Measurements from ENCODE around the gene HNRNPAB.
A peak's percentile ranks its signal among the peaks of the same experiment; 100 is the strongest.
"Not testable (repeated sequence)": the region's sequence is repeated elsewhere in the genome, so short reads cannot be mapped to it uniquely, and the experiment has no call there.

Gene HNRNPAB

GRCh38 chr5:178232124-178232919 lies 28.0 kb downstream of the HNRNPAB start, which contains the start of gene PHYKPL:
Gene PHYKPL, minus strand, starts transcription at chr5:178232802. Its CDS starts 252 bp downstream, at chr5:178232550.
- peak in 1 of 2 experiments; percentile 76 for DNase-seq

- no peak for DNase-seq
Observed at GRCh38 chr5:178232920-178233429, 28.6 kb downstream of the HNRNPAB start.

- no peak for DNase-seq
Observed at GRCh38 chr5:178234121-178234749, 29.9 kb downstream of the HNRNPAB start.

- peak; percentile 33 to 77 for DNase-seq
Observed at GRCh38 chr5:178234750-178235587, 30.6 kb downstream of the HNRNPAB start.

GRCh38 chr5:178235588-178235974 lies 31.2 kb downstream of the HNRNPAB start:
- no peak for DNase-seq

GRCh38 chr5:178236126-178236525 lies 31.8 kb downstream of the HNRNPAB start:
- DNase-seq, result no peak

- DNase-seq, result no peak
Observed at GRCh38 chr5:178236679-178237078, 32.3 kb downstream of the HNRNPAB start.

- DNase-seq, result no peak
Observed at GRCh38 chr5:178237431-178238312, 33.3 kb downstream of the HNRNPAB start.

- no peak for DNase-seq
Observed at GRCh38 chr5:178238313-178238635, 33.9 kb downstream of the HNRNPAB start.

GRCh38 chr5:178238711-178239592 lies 34.6 kb downstream of the HNRNPAB start:
- DNase-seq, result no peak

GRCh38 chr5:178239626-178240301 lies 35.4 kb downstream of the HNRNPAB start:
- DNase-seq, result not testable (repeated sequence)

- DNase-seq, result no peak
Observed at GRCh38 chr5:178240341-178240741, 36.0 kb downstream of the HNRNPAB start.

- DNase-seq, result no peak
Observed at GRCh38 chr5:178240766-178241165, 36.4 kb downstream of the HNRNPAB start.

GRCh38 chr5:178241231-178241663 lies 36.9 kb downstream of the HNRNPAB start:
- DNase-seq, result no peak

- DNase-seq, result no peak
Observed at GRCh38 chr5:178241688-178242231, 37.4 kb downstream of the HNRNPAB start.

GRCh38 chr5:178242416-178242815 lies 38.1 kb downstream of the HNRNPAB start:
- DNase-seq, result no peak

GRCh38 chr5:178244576-178244975 lies 40.2 kb downstream of the HNRNPAB start:
- DNase-seq, result no peak

- DNase-seq, result no peak
Observed at GRCh38 chr5:178245389-178245788, 41.1 kb downstream of the HNRNPAB start.

- DNase-seq, result no peak
Observed at GRCh38 chr5:178246624-178247279, 42.4 kb downstream of the HNRNPAB start.

Measured in SW 1271 (cell line).